Choroid plexus epithelial cell (primary cell): ENCODE results near the gene RHOA.

Experiments
- DNase-seq: peaks from one replicate; pipeline ENCODE4 v3.0.0-alpha.2; 2010; ENCODE audit warnings: low read depth
- H3K4me3 ChIP-seq: 2 replicates; pipeline ENCODE4 v1.5.1; 2011; ENCODE audit warnings: low read depth, mild to moderate bottlenecking, control low read depth, low read length, moderate library complexity
- CTCF ChIP-seq: conservative IDR thresholded peaks from 2 replicates; pipeline ENCODE4 v1.5.1; 2011; ENCODE audit warnings: low read depth, mild to moderate bottlenecking, control low read depth, inconsistent platforms, low read length, moderate library complexity

Gene RHOA

GRCh38 chr3:49453621-49454020, 41.8 kb upstream of the RHOA start:
- DNase-seq = no peak
- TF ChIP-seq CTCF = no peak
- no peak overlapping the region for H3K4me3 ChIP-seq

GRCh38 chr3:49445391-49445790, 33.6 kb upstream of the RHOA start:
- H3K4me3 ChIP-seq = no peak overlapping the region
- DNase-seq = no peak
- no peak for TF ChIP-seq CTCF

GRCh38 chr3:49434731-49435130, 23.0 kb upstream of the RHOA start:
- no peak for DNase-seq
- TF ChIP-seq CTCF = no peak
- H3K4me3 ChIP-seq = no peak overlapping the region

GRCh38 chr3:49428752-49429080, 16.9 kb upstream of the RHOA start:
- H3K4me3 ChIP-seq = peak overlapping the region; percentile 85

GRCh38 chr3:49427586-49427985, 15.8 kb upstream of the RHOA start:
- TF ChIP-seq CTCF = no peak
- no peak for DNase-seq
- H3K4me3 ChIP-seq = no peak overlapping the region

More at GRCh38 chr3:49428752-49429080, 16.9 kb upstream of the RHOA start:
- DNase-seq = no peak
- TF ChIP-seq CTCF = peak; percentile 21

- no peak overlapping the region for H3K4me3 ChIP-seq
- TF ChIP-seq CTCF = no peak
- DNase-seq = no peak
Measured at GRCh38 chr3:49424816-49425215, 13.0 kb upstream of the RHOA start.

- peak; percentile 47 for DNase-seq
- TF ChIP-seq CTCF = peak; percentile 5
- peak within 1 kb of the TSS; percentile 37 for H3K4me3 ChIP-seq
Measured at GRCh38 chr3:49422379-49423248, 10.8 kb upstream of the RHOA start, which contains the start of gene AMT. AMT (minus strand) TSS chr3:49422473; CDS start chr3:49422450, 23 bp downstream.
